ENCODE data around the gene TSPOAP1.

TSPOAP1 gene

GRCh38 chr17:58338841-58339754 is 10.5 kb upstream of the TSPOAP1 start:
- no peak for DNase-seq

GRCh38 chr17:58338454-58338840 is 9.9 kb upstream of the TSPOAP1 start:
- no peak for DNase-seq

GRCh38 chr17:58337600-58338453 is 9.2 kb upstream of the TSPOAP1 start:
- DNase-seq, result no peak

- DNase-seq, result no peak
Measured at GRCh38 chr17:58337210-58337599, 8.6 kb upstream of the TSPOAP1 start.

GRCh38 chr17:58336456-58337209 is 8.0 kb upstream of the TSPOAP1 start:
- DNase-seq, result no peak

GRCh38 chr17:58335779-58336455 is 7.3 kb upstream of the TSPOAP1 start:
- no peak for DNase-seq

GRCh38 chr17:58335061-58335731 is 6.6 kb upstream of the TSPOAP1 start:
- DNase-seq, result no peak

GRCh38 chr17:58334661-58335060 is 6.1 kb upstream of the TSPOAP1 start:
- DNase-seq, result no peak

- DNase-seq, result no peak
Measured at GRCh38 chr17:58334256-58334655, 5.7 kb upstream of the TSPOAP1 start.

GRCh38 chr17:58333736-58334207 is 5.2 kb upstream of the TSPOAP1 start:
- DNase-seq, result no peak

- no peak for DNase-seq
Measured at GRCh38 chr17:58332778-58333735, 4.5 kb upstream of the TSPOAP1 start.

GRCh38 chr17:58331815-58332777 is 3.5 kb upstream of the TSPOAP1 start:
- DNase-seq, result no peak

GRCh38 chr17:58330997-58331814 is 2.6 kb upstream of the TSPOAP1 start:
- DNase-seq, result no peak

GRCh38 chr17:58330538-58330996 is 2.0 kb upstream of the TSPOAP1 start:
- DNase-seq, result no peak

- no peak for DNase-seq
Measured at GRCh38 chr17:58329810-58330537, 1.4 kb upstream of the TSPOAP1 start.

- DNase-seq, result no peak
Measured at GRCh38 chr17:58329035-58329809, 627 bp upstream of the TSPOAP1 start.
